ENCODE data around the gene UNC13B.

Gene UNC13B

GRCh38 chr9:35272989-35273388, 111.2 kb downstream of the UNC13B start:
- DNase-seq: no peak

- no peak for DNase-seq
Observed at GRCh38 chr9:35273591-35273990, 111.8 kb downstream of the UNC13B start.

GRCh38 chr9:35274993-35275392, 113.2 kb downstream of the UNC13B start:
- DNase-seq: no peak

GRCh38 chr9:35277171-35277520, 115.3 kb downstream of the UNC13B start:
- DNase-seq: peak in 1 of 58 donors; percentile 12

GRCh38 chr9:35277628-35278359, 116.0 kb downstream of the UNC13B start:
- peak in 3 of 58 donors; percentile 1 to 67 (median 6) for DNase-seq

GRCh38 chr9:35279946-35280345, 118.1 kb downstream of the UNC13B start:
- no peak for DNase-seq

- DNase-seq: no peak
Observed at GRCh38 chr9:35280399-35280798, 118.6 kb downstream of the UNC13B start.

- no peak for DNase-seq
Observed at GRCh38 chr9:35285731-35286130, 123.9 kb downstream of the UNC13B start.

GRCh38 chr9:35286381-35286780, 124.6 kb downstream of the UNC13B start:
- DNase-seq: no peak

GRCh38 chr9:35287987-35288632, 126.3 kb downstream of the UNC13B start:
- DNase-seq: no peak

GRCh38 chr9:35288778-35289177, 127.0 kb downstream of the UNC13B start:
- no peak for DNase-seq

GRCh38 chr9:35293376-35293964, 131.7 kb downstream of the UNC13B start:
- no peak for DNase-seq

GRCh38 chr9:35294066-35294465, 132.3 kb downstream of the UNC13B start:
- no peak for DNase-seq

GRCh38 chr9:35294556-35294955, 132.7 kb downstream of the UNC13B start:
- no peak for DNase-seq

- DNase-seq: no peak
Observed at GRCh38 chr9:35295369-35296036, 133.7 kb downstream of the UNC13B start.

- DNase-seq: no peak
Observed at GRCh38 chr9:35303567-35303966, 141.8 kb downstream of the UNC13B start.

- no peak for DNase-seq
Observed at GRCh38 chr9:35306283-35306682, 144.5 kb downstream of the UNC13B start.

GRCh38 chr9:35308316-35308715, 146.5 kb downstream of the UNC13B start:
- no peak for DNase-seq

- DNase-seq: no peak
Observed at GRCh38 chr9:35311891-35312639, 150.3 kb downstream of the UNC13B start.

- no peak for DNase-seq
Observed at GRCh38 chr9:35313460-35313859, 151.7 kb downstream of the UNC13B start.

GRCh38 chr9:35313916-35314315, 152.1 kb downstream of the UNC13B start:
- no peak for DNase-seq
